Endometrium (tissue), 2 donors: ENCODE measurements around the gene STMN1.
"Not testable (repeated sequence)": the region's sequence is repeated elsewhere in the genome, so short reads cannot be mapped to it uniquely, and the experiment has no call there.

ENCODE experiments used
- FAIRE-seq: peaks from 2 replicates; lab custom pipeline; 2012; peaks lifted over from hg19 to GRCh38; lab: Jason Lieb, UNC
- donor health status: control.
- donor health status: control.

STMN1 gene

GRCh38 chr1:25905680-25906643 lies at the start of gene STMN1:
Gene STMN1, minus strand, starts transcription at chr1:25906419. Its CDS starts 1,743 bp downstream, at chr1:25904676.
- FAIRE-seq, result no peak

DNA sequence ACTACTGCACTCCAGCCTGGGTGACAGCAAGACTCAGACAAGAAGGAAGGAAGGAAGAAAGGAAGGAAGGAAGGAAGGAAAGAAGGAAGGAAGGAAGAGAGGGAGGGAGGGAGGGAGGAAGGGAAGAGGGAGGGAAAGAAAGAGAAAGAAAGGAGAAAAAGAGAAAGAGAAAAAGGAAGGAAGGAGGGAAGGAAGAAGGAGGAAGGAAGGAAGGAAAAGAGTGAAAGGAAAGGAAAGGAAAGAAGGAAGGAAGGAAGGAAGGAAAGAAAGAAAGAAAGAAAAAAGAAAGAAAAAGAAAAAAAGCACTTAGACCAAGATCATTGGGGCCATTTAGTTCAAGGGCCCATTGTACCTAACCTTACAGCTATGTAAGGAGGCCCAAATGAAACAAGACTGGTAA lies 49.3 kb upstream of the STMN1 start:
- no peak for FAIRE-seq

- no peak for FAIRE-seq
Observed at GRCh38 chr1:25954282-25954938, 48.2 kb upstream of the STMN1 start.

DNA sequence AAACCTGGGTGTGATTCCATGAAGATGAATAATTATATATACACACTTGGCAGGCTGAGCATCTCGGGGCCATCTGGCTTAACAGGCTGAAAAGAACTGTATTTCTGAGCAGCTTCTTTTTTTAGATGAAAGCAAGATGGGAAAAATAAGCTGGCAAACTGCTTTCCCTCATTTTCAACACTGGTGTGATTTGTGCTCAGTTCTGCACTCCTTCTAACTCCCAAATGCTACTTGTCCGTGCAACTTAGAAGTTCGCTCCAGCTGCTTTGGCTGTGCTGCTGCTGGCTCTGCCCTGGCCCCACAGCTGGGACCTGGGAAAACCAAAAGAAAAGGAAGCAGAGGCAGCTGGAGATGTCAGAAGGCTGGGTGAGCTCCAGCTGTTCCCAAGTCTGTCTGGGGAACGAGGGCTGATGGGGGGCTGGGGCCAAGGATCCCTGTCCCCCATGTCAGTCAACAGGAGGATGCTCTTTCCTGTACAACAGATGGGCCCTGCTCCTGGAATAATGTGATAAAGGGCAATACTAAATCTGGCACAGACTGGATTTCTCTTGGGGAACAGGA lies 46.7 kb upstream of the STMN1 start:
- no peak for FAIRE-seq

DNA sequence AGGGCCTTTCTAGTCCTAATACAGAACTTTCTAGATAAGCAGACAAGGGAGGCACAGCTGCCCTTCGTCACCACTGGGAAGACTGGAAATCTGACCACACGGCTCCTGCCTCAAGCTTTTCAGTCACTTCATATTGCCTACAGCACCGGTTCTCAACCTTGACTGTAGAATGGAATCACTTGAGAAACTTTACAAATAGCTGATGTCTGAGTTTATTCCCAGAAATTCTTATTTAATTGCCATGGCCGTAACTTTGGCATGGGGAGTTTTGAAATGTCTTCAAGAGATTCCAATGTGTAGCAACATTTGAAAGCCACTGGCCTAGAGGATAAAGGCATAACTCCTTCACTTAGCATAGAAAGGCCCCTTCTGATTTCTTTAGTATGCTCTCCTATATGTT lies 42.4 kb upstream of the STMN1 start:
- no peak for FAIRE-seq

GRCh38 chr1:25947027-25947426 lies 40.8 kb upstream of the STMN1 start:
- no peak for FAIRE-seq

GRCh38 chr1:25945761-25946160 lies 39.5 kb upstream of the STMN1 start:
- no peak for FAIRE-seq

DNA sequence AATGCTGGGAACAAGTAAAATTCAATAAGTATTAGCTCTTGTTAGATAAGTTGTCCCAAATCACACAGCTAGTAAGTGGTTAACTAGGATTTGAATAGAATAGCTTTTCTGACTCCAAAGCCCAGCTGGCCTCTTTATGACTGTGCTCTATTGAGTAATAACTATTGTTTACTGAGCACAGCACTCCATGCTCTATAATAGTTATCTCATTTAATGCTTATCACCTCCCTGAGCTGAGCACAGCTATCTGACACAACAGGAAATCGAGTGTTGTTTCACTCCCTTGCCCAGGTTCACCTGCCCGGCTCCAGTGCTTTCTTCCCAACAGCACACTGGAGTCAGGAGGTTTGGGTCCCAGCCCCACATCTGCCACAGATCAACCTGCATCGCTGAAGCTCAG lies 38.8 kb upstream of the STMN1 start:
- FAIRE-seq, result no peak

GRCh38 chr1:25943511-25943910 lies 37.3 kb upstream of the STMN1 start:
- not testable (repeated sequence) for FAIRE-seq

- no peak for FAIRE-seq
Observed at GRCh38 chr1:25936947-25937346, 30.7 kb upstream of the STMN1 start.

DNA sequence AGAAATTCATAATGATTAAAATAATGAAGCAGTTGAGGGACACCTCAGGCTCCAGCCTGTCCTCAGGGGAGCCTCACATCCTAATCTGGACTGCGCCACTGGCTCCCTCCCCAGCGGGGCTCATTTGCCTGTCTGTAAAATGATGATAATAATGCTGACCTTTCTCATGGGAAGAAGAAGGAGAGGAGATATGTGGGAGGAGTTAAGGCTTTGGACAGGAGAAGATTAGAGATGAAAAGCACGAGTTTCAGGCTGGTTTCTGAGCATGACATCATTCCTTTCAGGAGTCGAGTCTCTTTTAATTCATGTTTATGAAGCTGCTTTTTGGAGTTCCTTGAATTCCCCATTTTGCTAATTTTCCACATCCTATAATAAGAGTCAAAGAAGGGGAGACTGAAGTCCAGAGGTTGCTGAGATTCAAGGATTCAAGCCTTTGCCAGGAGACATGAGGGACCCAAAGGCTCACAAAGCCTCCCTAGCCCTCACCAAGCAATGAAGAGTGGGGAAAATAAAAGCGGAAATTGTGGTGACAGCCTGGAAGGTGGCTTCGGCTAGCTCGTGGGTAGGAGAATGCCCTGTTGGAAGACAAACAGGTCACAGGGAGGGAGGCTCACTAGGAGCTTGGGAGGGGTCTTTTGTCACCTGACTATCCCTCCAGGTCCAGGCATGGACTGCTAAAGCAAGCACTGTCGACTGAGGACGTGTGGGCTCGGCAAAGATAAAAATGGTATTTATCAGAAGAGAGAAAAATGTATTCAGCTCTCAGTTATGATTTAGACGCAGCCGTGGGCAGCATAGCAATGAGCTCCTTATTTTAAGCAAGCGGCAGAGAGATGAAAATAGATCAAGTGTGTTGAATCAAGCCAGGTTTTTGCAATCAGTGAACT lies 27.5 kb upstream of the STMN1 start:
- FAIRE-seq, result no peak

- not testable (repeated sequence) for FAIRE-seq
Observed at GRCh38 chr1:25932811-25933400, 26.7 kb upstream of the STMN1 start.

GRCh38 chr1:25932321-25932720 lies 26.1 kb upstream of the STMN1 start:
- FAIRE-seq, result no peak

- no peak for FAIRE-seq
Observed at GRCh38 chr1:25929016-25929415, 22.8 kb upstream of the STMN1 start.

GRCh38 chr1:25927521-25928265 lies 21.5 kb upstream of the STMN1 start:
- FAIRE-seq, result no peak

DNA sequence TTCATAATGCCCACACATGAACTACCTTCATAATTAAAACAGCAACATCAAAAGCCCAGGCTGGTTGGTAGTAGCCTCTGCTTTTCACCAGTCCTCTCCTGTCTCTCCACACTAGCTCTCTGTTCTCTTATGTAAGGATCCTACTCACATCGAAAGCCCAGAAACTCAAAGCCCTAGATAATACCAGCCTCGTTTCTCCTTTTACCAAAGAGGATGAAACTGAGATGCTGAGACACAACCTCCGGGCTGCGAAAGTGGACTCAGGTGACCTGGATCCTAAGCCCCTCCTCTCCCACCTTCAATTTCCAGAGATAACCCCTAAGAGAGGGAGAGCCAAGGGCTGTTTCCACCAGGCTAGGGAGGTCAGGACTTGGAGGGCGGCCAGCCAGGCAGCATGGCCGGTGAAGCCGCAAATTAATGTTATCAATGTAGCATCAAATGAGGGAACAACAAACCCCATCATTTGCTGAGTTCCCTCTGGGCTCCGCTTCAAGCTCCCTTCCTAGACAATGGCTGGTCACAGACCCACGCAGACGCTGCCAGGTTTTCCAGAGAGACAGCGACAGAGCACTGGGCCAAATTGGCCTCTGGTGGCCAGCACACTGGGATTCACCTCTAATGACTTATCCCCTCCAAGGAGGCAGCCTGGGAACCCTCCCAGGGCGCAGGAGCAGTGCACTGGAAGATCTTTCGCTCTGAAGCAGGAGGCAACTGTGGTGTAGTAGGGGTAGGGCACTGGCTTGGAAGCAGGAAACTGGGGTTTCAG lies 20.7 kb upstream of the STMN1 start:
- FAIRE-seq, result no peak

- FAIRE-seq, result no peak
Observed at GRCh38 chr1:25924454-25924853, 18.2 kb upstream of the STMN1 start.

GRCh38 chr1:25922971-25923552 lies 16.8 kb upstream of the STMN1 start:
- FAIRE-seq, result no peak

DNA sequence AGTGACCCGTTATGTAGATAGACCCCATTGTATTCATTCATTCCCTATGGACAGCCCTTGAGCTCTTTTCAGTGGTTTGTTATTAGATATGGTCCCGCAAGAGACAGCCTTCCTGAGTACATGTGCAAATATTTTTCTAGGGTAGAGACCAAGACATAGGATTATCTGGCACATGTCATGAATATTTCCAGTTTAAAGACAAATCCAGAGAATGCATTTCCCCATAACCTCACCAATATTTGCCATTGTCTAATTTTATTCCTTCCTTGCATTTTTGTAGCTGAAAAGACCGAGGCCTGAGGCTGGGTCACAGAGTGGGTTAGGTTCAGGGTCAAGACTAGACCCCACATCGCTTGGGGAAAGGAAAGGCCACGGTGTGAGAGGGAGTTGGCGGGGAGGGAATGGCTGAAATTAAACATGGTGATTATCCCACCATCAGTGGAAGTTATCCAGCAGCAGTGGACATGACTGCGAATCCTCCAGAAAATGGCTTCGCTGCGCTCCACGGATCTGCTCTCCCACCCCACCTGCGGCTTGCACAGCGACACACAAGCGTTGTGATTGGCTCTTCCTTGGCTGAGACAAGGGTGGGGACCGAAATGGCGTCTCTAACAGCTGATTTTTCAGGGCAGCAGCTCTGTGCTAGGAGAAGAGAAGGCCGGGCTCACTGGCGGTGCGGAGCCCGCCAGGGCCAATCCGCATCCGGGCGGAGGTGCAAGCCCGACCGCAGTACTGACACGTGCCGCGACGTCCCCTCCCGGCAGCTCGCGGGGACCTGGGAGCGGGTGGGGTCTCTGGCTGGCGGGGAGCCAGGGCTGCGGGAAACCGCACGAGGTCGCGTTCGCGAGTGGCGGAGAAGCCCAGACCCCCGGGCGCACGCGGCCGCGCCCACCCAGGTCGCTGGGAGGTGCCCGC lies 16.1 kb upstream of the STMN1 start:
- FAIRE-seq, result no peak
